ENCODE data around the gene FHIT. TPM values are rescaled to one million over a fixed set of nuclear protein-coding genes. Genes with fewer than 3 reads are reported as not detected.

Gene FHIT
- polyA plus RNA-seq, 1 of the 3 experiments (the other 2 are of a cell fraction): 0.41 TPM

DNA sequence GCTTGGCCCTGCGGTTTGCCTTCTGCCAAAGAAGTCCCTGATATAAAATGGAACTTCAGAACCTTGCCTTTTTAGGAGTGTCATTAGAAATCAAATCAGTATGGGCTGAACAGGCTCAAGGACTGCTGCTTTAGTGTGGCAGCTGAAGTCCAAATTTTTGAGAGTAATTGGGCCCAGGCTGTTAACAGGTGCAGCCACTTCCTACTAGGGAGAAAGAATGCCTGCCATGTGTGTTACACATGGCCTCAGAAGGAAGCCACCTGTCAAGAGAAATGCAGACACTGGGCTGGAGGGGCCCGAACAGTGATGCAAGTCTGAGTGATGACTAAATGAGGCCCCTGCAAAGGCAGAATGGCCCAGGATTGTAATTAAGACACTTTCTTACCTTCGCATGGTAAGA is 1414.7 kb downstream of the FHIT start:
- CTCF ChIA-PET: interaction anchor here (1.2 kb wide), 1 partner anchor 27 kb away, joined by 5 read pairs; no protein-coding TSS in a partner anchor
- 75% methylated on average over 3 of the region's 3 CpGs for WGBS (ENCODE audit: low lambda C conversion rate)

DNA sequence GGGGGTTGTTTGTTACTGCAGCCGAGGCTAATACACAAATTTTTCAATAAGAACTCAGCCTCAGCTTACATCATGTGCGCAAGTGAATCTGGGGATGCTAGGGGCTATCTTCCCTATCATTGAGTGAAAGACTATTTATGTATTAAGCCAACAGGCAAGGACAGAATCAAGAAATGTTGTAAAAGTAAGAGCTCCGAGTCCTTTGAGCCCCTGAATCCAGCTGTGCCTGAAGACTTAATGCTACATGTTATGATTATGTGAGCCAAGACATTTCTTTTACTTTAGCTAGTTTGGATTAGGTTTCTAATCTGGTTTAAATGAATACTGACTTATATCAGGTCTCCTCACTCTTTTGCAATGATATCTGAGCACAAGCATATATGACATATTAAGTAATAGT is 1418.5 kb downstream of the FHIT start:
- no peak for DNase-seq
- H3K79me2 ChIP-seq (ENCODE audit: insufficient read depth): no peaks in the 10 kb centered on the region
- H3K9me3 ChIP-seq: no peaks in the 10 kb centered on the region
- POLR2A ChIA-PET: no interaction called here
- H3K9ac ChIP-seq: no peak overlapping the region
- no peaks in the 10 kb centered on the region; a peak in 1 of 4 replicates for H3K4me1 ChIP-seq (ENCODE audit: control insufficient read depth in 1 of 2, insufficient read depth in 2 of 2, low read depth in 1 of 2, low read length in 1 of 2)
- no peak overlapping the region for H2AFZ ChIP-seq (ENCODE audit: low read depth)
- no peaks in the 10 kb centered on the region for H3F3A ChIP-seq (replicated peaks; ENCODE audit: insufficient read depth)
- no peak overlapping the region for H3K4me2 ChIP-seq
- CTCF ChIA-PET: interaction anchor here (2.0 kb wide), 1 partner anchor 25 kb away, joined by 6 read pairs; no protein-coding TSS in a partner anchor
- no peaks in the 10 kb centered on the region for H4K20me1 ChIP-seq (ENCODE audit: insufficient read depth)
- H3K27ac ChIP-seq (ENCODE audit: low read depth in 2 of 2, low read length in 1 of 2): no peak overlapping the region
- H3K9me2 ChIP-seq: no peaks in the 10 kb centered on the region
- WGBS (ENCODE audit: low lambda C conversion rate): 70% methylated on average over 3 of the region's 3 CpGs
- H3K4me3 ChIP-seq (ENCODE audit: low read depth in 2 of 2, low read length in 1 of 2): no peak overlapping the region
- no peaks in the 10 kb centered on the region; the same call in 1 of the 2 replicates for H3K27me3 ChIP-seq (ENCODE audit: insufficient read depth)
- no peaks in the 10 kb centered on the region for H3K36me3 ChIP-seq (replicated peaks in 1 of 2; ENCODE audit: control insufficient read depth in 1 of 2, insufficient read depth in 2 of 2, low read length in 1 of 2)
- TF ChIP-seq TAF1 (IDR thresholded peaks at IDR 0.05; ENCODE audit: borderline replicate concordance, low read depth, low read length) (no peak), MXI1 (IDR thresholded peaks at IDR 0.05; ENCODE audit: low read depth, low read length) (no peak), FOXJ3 (CRISPR knock-in tag; IDR thresholded peaks at IDR 0.05) (no peak)
- TF ChIP-seq, protein P1, sequence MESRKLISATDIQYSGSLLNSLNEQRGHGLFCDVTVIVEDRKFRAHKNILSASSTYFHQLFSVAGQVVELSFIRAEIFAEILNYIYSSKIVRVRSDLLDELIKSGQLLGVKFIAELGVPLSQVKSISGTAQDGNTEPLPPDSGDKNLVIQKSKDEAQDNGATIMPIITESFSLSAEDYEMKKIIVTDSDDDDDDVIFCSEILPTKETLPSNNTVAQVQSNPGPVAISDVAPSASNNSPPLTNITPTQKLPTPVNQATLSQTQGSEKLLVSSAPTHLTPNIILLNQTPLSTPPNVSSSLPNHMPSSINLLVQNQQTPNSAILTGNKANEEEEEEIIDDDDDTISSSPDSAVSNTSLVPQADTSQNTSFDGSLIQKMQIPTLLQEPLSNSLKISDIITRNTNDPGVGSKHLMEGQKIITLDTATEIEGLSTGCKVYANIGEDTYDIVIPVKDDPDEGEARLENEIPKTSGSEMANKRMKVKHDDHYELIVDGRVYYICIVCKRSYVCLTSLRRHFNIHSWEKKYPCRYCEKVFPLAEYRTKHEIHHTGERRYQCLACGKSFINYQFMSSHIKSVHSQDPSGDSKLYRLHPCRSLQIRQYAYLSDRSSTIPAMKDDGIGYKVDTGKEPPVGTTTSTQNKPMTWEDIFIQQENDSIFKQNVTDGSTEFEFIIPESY (IDR thresholded peaks at IDR 0.05; ENCODE audit: borderline replicate concordance, low read depth): no peak
- TF ChIP-seq, protein P2, sequence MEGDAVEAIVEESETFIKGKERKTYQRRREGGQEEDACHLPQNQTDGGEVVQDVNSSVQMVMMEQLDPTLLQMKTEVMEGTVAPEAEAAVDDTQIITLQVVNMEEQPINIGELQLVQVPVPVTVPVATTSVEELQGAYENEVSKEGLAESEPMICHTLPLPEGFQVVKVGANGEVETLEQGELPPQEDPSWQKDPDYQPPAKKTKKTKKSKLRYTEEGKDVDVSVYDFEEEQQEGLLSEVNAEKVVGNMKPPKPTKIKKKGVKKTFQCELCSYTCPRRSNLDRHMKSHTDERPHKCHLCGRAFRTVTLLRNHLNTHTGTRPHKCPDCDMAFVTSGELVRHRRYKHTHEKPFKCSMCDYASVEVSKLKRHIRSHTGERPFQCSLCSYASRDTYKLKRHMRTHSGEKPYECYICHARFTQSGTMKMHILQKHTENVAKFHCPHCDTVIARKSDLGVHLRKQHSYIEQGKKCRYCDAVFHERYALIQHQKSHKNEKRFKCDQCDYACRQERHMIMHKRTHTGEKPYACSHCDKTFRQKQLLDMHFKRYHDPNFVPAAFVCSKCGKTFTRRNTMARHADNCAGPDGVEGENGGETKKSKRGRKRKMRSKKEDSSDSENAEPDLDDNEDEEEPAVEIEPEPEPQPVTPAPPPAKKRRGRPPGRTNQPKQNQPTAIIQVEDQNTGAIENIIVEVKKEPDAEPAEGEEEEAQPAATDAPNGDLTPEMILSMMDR (IDR thresholded peaks at IDR 0.05): no peak

More for the DNA sequence above, 1414.7 kb downstream of the FHIT start:
- Histone ChIP-seq H4K20me1 (ENCODE audit: insufficient read depth) (no peaks in the 10 kb centered on the region), H3F3A (replicated peaks; ENCODE audit: insufficient read depth) (no peaks in the 10 kb centered on the region), H3K4me3 (ENCODE audit: low read depth in 2 of 2, low read length in 1 of 2) (no peak overlapping the region), H3K4me2 (no peak overlapping the region), H3K9me2 (no peaks in the 10 kb centered on the region), H3K27me3 (ENCODE audit: insufficient read depth) (no peaks in the 10 kb centered on the region; the same call in 1 of the 2 replicates), H2AFZ (ENCODE audit: low read depth) (no peak overlapping the region), H3K79me2 (ENCODE audit: insufficient read depth) (no peaks in the 10 kb centered on the region), H3K36me3 (replicated peaks in 1 of 2; ENCODE audit: control insufficient read depth in 1 of 2, insufficient read depth in 2 of 2, low read length in 1 of 2) (no peaks in the 10 kb centered on the region), H3K9me3 (no peaks in the 10 kb centered on the region), H3K4me1 (ENCODE audit: control insufficient read depth in 1 of 2, insufficient read depth in 2 of 2, low read depth in 1 of 2, low read length in 1 of 2) (no peaks in the 10 kb centered on the region; a peak in 1 of 4 replicates), H3K9ac (no peak overlapping the region), H3K27ac (ENCODE audit: low read depth in 2 of 2, low read length in 1 of 2) (no peak overlapping the region)
- no peak for DNase-seq
- POLR2A ChIA-PET: no interaction called here
- no peak for TF ChIP-seq CHD2 (IDR thresholded peaks at IDR 0.05; ENCODE audit: low read length, partially characterized antibody)
- no peak for TF ChIP-seq SMC3 (IDR thresholded peaks at IDR 0.05; ENCODE audit: low read depth, low read length)
- TF ChIP-seq, protein P3, sequence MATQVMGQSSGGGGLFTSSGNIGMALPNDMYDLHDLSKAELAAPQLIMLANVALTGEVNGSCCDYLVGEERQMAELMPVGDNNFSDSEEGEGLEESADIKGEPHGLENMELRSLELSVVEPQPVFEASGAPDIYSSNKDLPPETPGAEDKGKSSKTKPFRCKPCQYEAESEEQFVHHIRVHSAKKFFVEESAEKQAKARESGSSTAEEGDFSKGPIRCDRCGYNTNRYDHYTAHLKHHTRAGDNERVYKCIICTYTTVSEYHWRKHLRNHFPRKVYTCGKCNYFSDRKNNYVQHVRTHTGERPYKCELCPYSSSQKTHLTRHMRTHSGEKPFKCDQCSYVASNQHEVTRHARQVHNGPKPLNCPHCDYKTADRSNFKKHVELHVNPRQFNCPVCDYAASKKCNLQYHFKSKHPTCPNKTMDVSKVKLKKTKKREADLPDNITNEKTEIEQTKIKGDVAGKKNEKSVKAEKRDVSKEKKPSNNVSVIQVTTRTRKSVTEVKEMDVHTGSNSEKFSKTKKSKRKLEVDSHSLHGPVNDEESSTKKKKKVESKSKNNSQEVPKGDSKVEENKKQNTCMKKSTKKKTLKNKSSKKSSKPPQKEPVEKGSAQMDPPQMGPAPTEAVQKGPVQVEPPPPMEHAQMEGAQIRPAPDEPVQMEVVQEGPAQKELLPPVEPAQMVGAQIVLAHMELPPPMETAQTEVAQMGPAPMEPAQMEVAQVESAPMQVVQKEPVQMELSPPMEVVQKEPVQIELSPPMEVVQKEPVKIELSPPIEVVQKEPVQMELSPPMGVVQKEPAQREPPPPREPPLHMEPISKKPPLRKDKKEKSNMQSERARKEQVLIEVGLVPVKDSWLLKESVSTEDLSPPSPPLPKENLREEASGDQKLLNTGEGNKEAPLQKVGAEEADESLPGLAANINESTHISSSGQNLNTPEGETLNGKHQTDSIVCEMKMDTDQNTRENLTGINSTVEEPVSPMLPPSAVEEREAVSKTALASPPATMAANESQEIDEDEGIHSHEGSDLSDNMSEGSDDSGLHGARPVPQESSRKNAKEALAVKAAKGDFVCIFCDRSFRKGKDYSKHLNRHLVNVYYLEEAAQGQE (IDR thresholded peaks at IDR 0.05; ENCODE audit: low read depth, low read length): no peak
- TF ChIP-seq RAD21 (IDR thresholded peaks at IDR 0.05; ENCODE audit: low read length): no peak
- no peak; the same call in 1 of the 2 replicates for TF ChIP-seq MXI1 (IDR thresholded peaks at IDR 0.05; ENCODE audit: low read depth, low read length)
- TF ChIP-seq FOXM1 (IDR thresholded peaks at IDR 0.05; ENCODE audit: low read depth): no peak
- no peak for TF ChIP-seq RCOR1 (IDR thresholded peaks at IDR 0.05; ENCODE audit: low read length)
- TF ChIP-seq MEF2A (IDR thresholded peaks at IDR 0.05; ENCODE audit: borderline replicate concordance, low read depth): no peak
- TF ChIP-seq GABPA (IDR thresholded peaks at IDR 0.05; ENCODE audit: low read depth): no peak
- no peak for TF ChIP-seq POLR2AphosphoS5 (IDR thresholded peaks at IDR 0.05; ENCODE audit: low read depth, low read length)
- no peak for TF ChIP-seq YY1 (IDR thresholded peaks at IDR 0.05; ENCODE audit: low read depth)
- no peak for TF ChIP-seq EP300 (IDR thresholded peaks at IDR 0.05; ENCODE audit: borderline replicate concordance in 1 of 2, low read depth in 1 of 2, low read length in 1 of 2)
- TF ChIP-seq, protein P4, sequence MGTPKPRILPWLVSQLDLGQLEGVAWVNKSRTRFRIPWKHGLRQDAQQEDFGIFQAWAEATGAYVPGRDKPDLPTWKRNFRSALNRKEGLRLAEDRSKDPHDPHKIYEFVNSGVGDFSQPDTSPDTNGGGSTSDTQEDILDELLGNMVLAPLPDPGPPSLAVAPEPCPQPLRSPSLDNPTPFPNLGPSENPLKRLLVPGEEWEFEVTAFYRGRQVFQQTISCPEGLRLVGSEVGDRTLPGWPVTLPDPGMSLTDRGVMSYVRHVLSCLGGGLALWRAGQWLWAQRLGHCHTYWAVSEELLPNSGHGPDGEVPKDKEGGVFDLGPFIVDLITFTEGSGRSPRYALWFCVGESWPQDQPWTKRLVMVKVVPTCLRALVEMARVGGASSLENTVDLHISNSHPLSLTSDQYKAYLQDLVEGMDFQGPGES (IDR thresholded peaks at IDR 0.05; ENCODE audit: low read depth, low read length): no peak
